ENCODE measurements around the gene SLC4A2. TPM values are rescaled to one million over a fixed set of nuclear protein-coding genes. Genes with fewer than 3 reads are reported as not detected.

Gene SLC4A2
- total RNA-seq, 3 donors from 2014 or later (not counting 1 experiment from before 2014, with no cell fraction given) = 60.4 to 87.3 (median 66.1) TPM

- intact Hi-C loops (cut with micrococcal nuclease) = no loop called here
- H3K9me3 Mint-ChIP-seq = no peaks in the 10 kb centered on the region
- no peaks in the 10 kb centered on the region for H3K36me3 Mint-ChIP-seq
- no peaks in the 10 kb centered on the region for H3K27me3 ChIP-seq (ENCODE audit: control insufficient read depth, insufficient read depth, low read length)
- H3K4me3 Mint-ChIP-seq = no peak overlapping the region
- DNase-seq (no peak), ATAC-seq (no peak)
- TF ChIP-seq, protein P1, sequence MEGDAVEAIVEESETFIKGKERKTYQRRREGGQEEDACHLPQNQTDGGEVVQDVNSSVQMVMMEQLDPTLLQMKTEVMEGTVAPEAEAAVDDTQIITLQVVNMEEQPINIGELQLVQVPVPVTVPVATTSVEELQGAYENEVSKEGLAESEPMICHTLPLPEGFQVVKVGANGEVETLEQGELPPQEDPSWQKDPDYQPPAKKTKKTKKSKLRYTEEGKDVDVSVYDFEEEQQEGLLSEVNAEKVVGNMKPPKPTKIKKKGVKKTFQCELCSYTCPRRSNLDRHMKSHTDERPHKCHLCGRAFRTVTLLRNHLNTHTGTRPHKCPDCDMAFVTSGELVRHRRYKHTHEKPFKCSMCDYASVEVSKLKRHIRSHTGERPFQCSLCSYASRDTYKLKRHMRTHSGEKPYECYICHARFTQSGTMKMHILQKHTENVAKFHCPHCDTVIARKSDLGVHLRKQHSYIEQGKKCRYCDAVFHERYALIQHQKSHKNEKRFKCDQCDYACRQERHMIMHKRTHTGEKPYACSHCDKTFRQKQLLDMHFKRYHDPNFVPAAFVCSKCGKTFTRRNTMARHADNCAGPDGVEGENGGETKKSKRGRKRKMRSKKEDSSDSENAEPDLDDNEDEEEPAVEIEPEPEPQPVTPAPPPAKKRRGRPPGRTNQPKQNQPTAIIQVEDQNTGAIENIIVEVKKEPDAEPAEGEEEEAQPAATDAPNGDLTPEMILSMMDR (IDR thresholded peaks at IDR 0.05) = no peak
- H3K27ac ChIP-seq (ENCODE audit: low read length) = no peak overlapping the region
- H3K27ac Mint-ChIP-seq = no peak overlapping the region
- no peak overlapping the region for H3K4me3 ChIP-seq (ENCODE audit: low read length)
- no peaks in the 10 kb centered on the region for H3K9me3 ChIP-seq (ENCODE audit: control insufficient read depth, insufficient read depth, low read length)
- H3K27me3 Mint-ChIP-seq (ENCODE audit: low read depth in 2 of 2) = peaks cover 0 to 3% of the 10 kb centered on the region in 2 donors
- peaks cover 6% of the 10 kb centered on the region for H3K36me3 ChIP-seq (ENCODE audit: control insufficient read depth, insufficient read depth, low read length)
- WGBS (ENCODE audit: insufficient coverage) = 92% methylated on average over 7 of the region's 9 CpGs
- H3K4me1 Mint-ChIP-seq = peaks cover 0 to 5% of the 10 kb centered on the region in 2 donors
- no peaks in the 10 kb centered on the region for H3K4me1 ChIP-seq (ENCODE audit: control insufficient read depth, insufficient read depth, low read length)
Measured at GRCh38 chr7:151045967-151046366, 13.4 kb upstream of the SLC4A2 start.

DNA sequence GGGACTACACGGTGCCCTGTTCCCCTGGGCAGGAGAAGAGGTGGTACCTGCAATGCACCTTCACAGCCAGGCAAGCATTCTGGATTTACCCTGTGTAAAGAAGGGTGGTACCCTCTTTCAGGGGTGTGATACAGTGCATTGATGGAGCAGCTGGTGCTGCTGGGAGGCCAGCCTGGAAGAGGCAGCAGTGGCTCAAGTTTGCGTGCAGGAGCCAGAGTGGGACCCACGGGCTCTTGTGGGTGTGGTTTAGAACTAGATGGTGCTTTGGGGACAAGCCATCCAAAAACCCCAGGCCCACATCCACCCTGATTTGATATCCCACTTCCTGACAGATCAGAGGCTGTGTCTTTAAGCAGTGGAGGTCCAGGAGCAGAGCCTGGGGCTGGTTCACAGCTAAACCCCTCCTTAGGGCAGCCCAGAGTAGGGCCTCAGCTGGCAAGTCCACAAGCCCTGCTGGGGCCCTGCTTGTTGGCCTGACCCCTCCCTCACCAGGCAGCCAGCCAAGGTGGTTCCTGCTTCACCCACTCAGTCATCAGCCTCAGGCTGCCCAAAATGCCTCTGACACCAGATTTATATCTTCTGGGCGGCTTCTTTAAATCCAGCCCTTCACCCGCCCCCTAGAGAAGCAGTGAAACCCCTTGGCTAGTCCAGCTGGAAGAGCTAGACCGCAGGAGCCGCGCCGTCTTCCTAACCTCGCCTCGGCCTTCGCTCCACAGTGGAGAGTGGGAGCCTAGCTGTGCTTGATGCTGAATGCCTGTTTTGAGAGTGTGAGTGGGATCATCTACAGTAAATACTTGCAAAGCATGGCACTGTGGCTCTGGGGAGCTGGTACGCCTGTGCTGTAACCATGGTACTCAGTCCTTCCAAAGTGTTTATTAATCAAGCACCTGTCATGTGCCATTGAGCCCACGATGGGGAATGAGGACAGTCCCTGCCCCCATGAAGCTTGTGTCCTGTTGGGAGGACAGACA lies 12.5 kb upstream of the SLC4A2 start:
- no peak overlapping the region for H3K27ac Mint-ChIP-seq
- Histone ChIP-seq H3K9me3 (ENCODE audit: control insufficient read depth, insufficient read depth, low read length) (no peaks in the 10 kb centered on the region), H3K4me1 (ENCODE audit: control insufficient read depth, insufficient read depth, low read length) (peaks cover 4% of the 10 kb centered on the region), H3K4me3 (ENCODE audit: low read length) (no peak overlapping the region), H3K27me3 (ENCODE audit: control insufficient read depth, insufficient read depth, low read length) (no peaks in the 10 kb centered on the region), H3K36me3 (ENCODE audit: control insufficient read depth, insufficient read depth, low read length) (peaks cover 6% of the 10 kb centered on the region), H3K27ac (ENCODE audit: low read length) (no peak overlapping the region)
- peaks cover 0 to 5% of the 10 kb centered on the region in 2 donors for H3K27me3 Mint-ChIP-seq (ENCODE audit: low read depth in 2 of 2)
- H3K4me3 Mint-ChIP-seq = no peak overlapping the region
- no peaks in the 10 kb centered on the region for H3K9me3 Mint-ChIP-seq
- ATAC-seq (no peak), DNase-seq (no peak)
- 64% methylated on average over 13 of the region's 14 CpGs for WGBS (ENCODE audit: insufficient coverage)
- TF ChIP-seq, protein P1 (IDR thresholded peaks at IDR 0.05) = no peak
- no peaks in the 10 kb centered on the region for H3K36me3 Mint-ChIP-seq
- intact Hi-C loops (cut with micrococcal nuclease) = no loop called here
- peaks cover 0 to 5% of the 10 kb centered on the region in 2 donors for H3K4me1 Mint-ChIP-seq

DNA sequence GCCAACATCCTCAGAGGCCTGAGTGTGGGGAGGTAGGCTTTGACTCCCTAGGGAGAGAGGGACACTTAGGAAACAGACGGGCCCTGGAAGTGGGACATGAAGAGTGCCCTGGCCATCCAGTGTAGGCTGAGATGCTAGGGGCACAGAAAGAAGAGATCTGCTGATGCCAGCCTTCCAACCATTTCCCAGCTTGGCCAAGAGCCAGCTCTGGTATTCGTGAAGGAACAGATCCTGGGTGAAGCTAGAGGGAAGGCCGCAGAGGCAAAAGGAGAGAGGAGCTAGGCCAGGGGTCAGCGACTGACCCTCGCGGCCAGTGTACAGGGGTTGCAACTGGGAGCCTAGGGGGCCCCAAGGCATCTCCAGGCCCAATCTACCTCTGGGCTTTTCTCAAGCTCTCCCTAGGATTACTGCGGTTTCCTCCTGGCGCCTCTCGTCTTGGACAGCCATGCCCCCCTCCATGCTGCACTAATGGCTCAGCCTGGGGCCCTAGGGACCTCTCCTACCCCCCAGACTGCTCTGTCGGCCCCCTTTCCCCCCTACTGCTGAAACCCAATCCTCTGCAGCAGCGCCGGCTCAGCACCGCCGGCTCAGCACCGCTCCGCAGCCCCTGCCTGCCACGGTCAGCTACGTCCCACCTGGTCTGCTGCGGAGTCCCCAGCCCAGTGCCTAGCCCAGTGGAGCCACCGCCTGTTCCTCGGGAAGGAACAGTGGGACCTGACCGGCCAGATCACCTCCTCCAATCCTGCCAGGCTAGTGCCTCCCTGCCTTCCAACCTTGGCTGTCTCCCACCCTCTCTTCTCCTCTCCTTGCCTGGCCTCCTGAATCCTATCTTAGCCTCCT lies 11.2 kb upstream of the SLC4A2 start, which contains the start of gene ASIC3:
Gene ASIC3, plus strand, starts transcription at position 556 of the 840 bp plus-strand sequence. CDS start 355 bp downstream, outside the sequence.
- Mint-ChIP-seq H3K27me3 (ENCODE audit: low read depth in 2 of 2) (peaks cover 0 to 9% of the 10 kb centered on the region in 2 donors), H3K27ac (no peak within 1 kb of the TSS), H3K9me3 (no peaks in the 10 kb centered on the region), H3K4me1 (peaks cover 0 to 10% of the 10 kb centered on the region in 2 donors), H3K36me3 (no peaks in the 10 kb centered on the region), H3K4me3 (no peak within 1 kb of the TSS)
- TF ChIP-seq, protein P1 (IDR thresholded peaks at IDR 0.05) = no peak
- intact Hi-C loops (cut with micrococcal nuclease) = no loop called here
- Histone ChIP-seq H3K27ac (ENCODE audit: low read length) (no peak within 1 kb of the TSS), H3K4me3 (ENCODE audit: low read length) (no peak within 1 kb of the TSS), H3K27me3 (ENCODE audit: control insufficient read depth, insufficient read depth, low read length) (no peaks in the 10 kb centered on the region), H3K36me3 (ENCODE audit: control insufficient read depth, insufficient read depth, low read length) (peaks cover 6% of the 10 kb centered on the region), H3K9me3 (ENCODE audit: control insufficient read depth, insufficient read depth, low read length) (no peaks in the 10 kb centered on the region), H3K4me1 (ENCODE audit: control insufficient read depth, insufficient read depth, low read length) (peaks cover 4% of the 10 kb centered on the region)
- DNase-seq = no peak
- no peak for ATAC-seq
- 95% methylated on average over 22 of the region's 22 CpGs for WGBS (ENCODE audit: insufficient coverage)
